Body of pancreas (tissue), 4 donors: Measurements from ENCODE around the gene ACAP2.

Source experiments
- POLR2A ChIP-seq, 3 donors: fragments of 450-650 bp; IDR thresholded peaks; one replicate each; pipeline ENCODE4 v1.6.1; 2016; ENCODE audit warnings: antibody characterized with exemption in 3 of 3, mild to moderate bottlenecking in 2 of 3
- TF ChIP-seq, protein P1 (sequence below), 7 experiments: fragments of 450-650 bp in 4 of 7; fragments of 200-600 bp in 3 of 7; sonication (generic) in 3 of 7; IDR thresholded peaks; one replicate each; pipeline ENCODE4 v1.5.1; 2016 to 2019; ENCODE audit warnings: antibody characterized with exemption in 7 of 7

- TF ChIP-seq, protein P1, sequence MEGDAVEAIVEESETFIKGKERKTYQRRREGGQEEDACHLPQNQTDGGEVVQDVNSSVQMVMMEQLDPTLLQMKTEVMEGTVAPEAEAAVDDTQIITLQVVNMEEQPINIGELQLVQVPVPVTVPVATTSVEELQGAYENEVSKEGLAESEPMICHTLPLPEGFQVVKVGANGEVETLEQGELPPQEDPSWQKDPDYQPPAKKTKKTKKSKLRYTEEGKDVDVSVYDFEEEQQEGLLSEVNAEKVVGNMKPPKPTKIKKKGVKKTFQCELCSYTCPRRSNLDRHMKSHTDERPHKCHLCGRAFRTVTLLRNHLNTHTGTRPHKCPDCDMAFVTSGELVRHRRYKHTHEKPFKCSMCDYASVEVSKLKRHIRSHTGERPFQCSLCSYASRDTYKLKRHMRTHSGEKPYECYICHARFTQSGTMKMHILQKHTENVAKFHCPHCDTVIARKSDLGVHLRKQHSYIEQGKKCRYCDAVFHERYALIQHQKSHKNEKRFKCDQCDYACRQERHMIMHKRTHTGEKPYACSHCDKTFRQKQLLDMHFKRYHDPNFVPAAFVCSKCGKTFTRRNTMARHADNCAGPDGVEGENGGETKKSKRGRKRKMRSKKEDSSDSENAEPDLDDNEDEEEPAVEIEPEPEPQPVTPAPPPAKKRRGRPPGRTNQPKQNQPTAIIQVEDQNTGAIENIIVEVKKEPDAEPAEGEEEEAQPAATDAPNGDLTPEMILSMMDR (IDR thresholded peaks at IDR 0.05), result no peak
- TF ChIP-seq POLR2A (IDR thresholded peaks at IDR 0.05), result no peak
Measured at GRCh38 chr3:195466251-195466650, 23.4 kb upstream of the ACAP2 start.
